ENCODE results near the gene SLC12A1. TPM values are rescaled to one million over a fixed set of nuclear protein-coding genes. Genes with fewer than 3 reads are reported as not detected.

SLC12A1 gene
- total and polyA plus RNA-seq, 2 of the 8 experiments (the other 6 are each of a cell fraction or from before 2014, with no cell fraction given): 0.63 to 1.0 TPM

GRCh38 chr15:48225771-48226170, 19.7 kb downstream of the SLC12A1 start:
- Histone ChIP-seq H2AFZ (ENCODE audit: low read length) (no peak overlapping the region), H3K4me2 (ENCODE audit: insufficient read depth in 1 of 2, low read depth in 2 of 2, low read length in 2 of 2) (no peak overlapping the region), H3K4me3 (ENCODE audit: extremely low read depth in 1 of 4, insufficient read depth in 2 of 4, low read depth in 3 of 4, low read length in 4 of 4) (no peak overlapping the region), H2BK5ac (ENCODE audit: low read depth, low read length) (no peak overlapping the region), H3K4me1 (replicated peaks in 1 of 4; ENCODE audit: control insufficient read depth in 3 of 4, insufficient read depth in 4 of 4, low read length in 3 of 4) (no peaks in the 10 kb centered on the region), H3K9ac (replicated peaks in 1 of 4; ENCODE audit: extremely low read depth in 1 of 4, low read depth in 3 of 4, low read length in 3 of 4) (no peak overlapping the region), H2BK120ac (replicated peaks; ENCODE audit: low read depth, low read length) (no peak overlapping the region), H3K4ac (replicated peaks; ENCODE audit: insufficient read length, low read depth, low read length) (no peak overlapping the region), H3K79me1 (ENCODE audit: low read depth, low read length) (no peaks in the 10 kb centered on the region), H2BK15ac (ENCODE audit: low read length) (no peak overlapping the region), H3K79me2 (ENCODE audit: control insufficient read depth in 1 of 2, insufficient read depth in 2 of 2, low read length in 2 of 2) (no peaks in the 10 kb centered on the region), H3K27me3 (replicated peaks in 1 of 4; ENCODE audit: control insufficient read depth in 3 of 4, extremely low read depth in 1 of 4, insufficient read depth in 3 of 4, low read length in 3 of 4) (no peaks in the 10 kb centered on the region), H3K36me3 (ENCODE audit: control insufficient read depth in 2 of 4, insufficient read depth in 4 of 4, low read length in 3 of 4) (no peaks in the 10 kb centered on the region), H3K56ac (replicated peaks; ENCODE audit: insufficient read length, low read depth, low read length) (no peak overlapping the region), H3K9me3 (ENCODE audit: insufficient read depth in 2 of 2, low read depth in 1 of 2, low read length in 1 of 2) (no peaks in the 10 kb centered on the region), H4K8ac (ENCODE audit: extremely low read depth, insufficient read depth, low read length) (no peak overlapping the region), H3K18ac (ENCODE audit: extremely low read depth, low read length) (no peak overlapping the region), H2AK5ac (ENCODE audit: low read depth, low read length) (no peak overlapping the region), H3K27ac (ENCODE audit: low read depth, low read length) (no peak overlapping the region), H2BK20ac (ENCODE audit: low read length) (no peak overlapping the region), H4K91ac (replicated peaks; ENCODE audit: insufficient read length, low read length) (no peak overlapping the region), H4K20me1 (replicated peaks in 1 of 2; ENCODE audit: control insufficient read depth in 1 of 2, insufficient read depth in 2 of 2, low read length in 2 of 2) (no peaks in the 10 kb centered on the region), H3K14ac (ENCODE audit: insufficient read length) (no peak overlapping the region), H2BK12ac (ENCODE audit: low read depth, low read length) (no peak overlapping the region), H3K23me2 (ENCODE audit: low read depth, low read length) (no peaks in the 10 kb centered on the region), H4K5ac (ENCODE audit: insufficient read length, low read depth, low read length) (no peak overlapping the region), H3K23ac (ENCODE audit: insufficient read length) (no peak overlapping the region)
- WGBS, 2 experiments (ENCODE audit: extremely low coverage in 1 of 2, insufficient coverage in 1 of 2, insufficient read length in 1 of 2, insufficient replicate concordance in 2 of 2, low coverage in 1 of 2, low lambda C conversion rate in 2 of 2, missing lambda C conversion rate in 1 of 2): 98% methylated on average over 3 of the region's 3 CpGs; no CpG with 5 or more reads in 1 of the 2 experiments
- DNase-seq (ENCODE audit: low read depth in 1 of 2, low spot score in 2 of 2) (no peak), FAIRE-seq (no peak)
- ChIA-PET CTCF (ENCODE audit: partially characterized antibody) (interaction anchor here (2.1 kb wide), 1 partner anchor 9 kb away, joined by 8 read pairs; no protein-coding TSS in a partner anchor), POLR2A (ENCODE audit: partially characterized antibody) (interaction anchor here (1.6 kb wide), 1 partner anchor 94 kb away, joined by 3 read pairs; no protein-coding TSS in a partner anchor)
- TF ChIP-seq FOSL1 (IDR thresholded peaks at IDR 0.05; ENCODE audit: insufficient read depth, low read depth, low read length): no peak
- TF ChIP-seq PHF8 (conservative IDR thresholded peaks at IDR 0.05; ENCODE audit: low read depth, low read length): no peak
- no peak for TF ChIP-seq ASH2L (IDR thresholded peaks at IDR 0.05; ENCODE audit: low read length)
- no peak for TF ChIP-seq TEAD4 (IDR thresholded peaks at IDR 0.05; ENCODE audit: low read depth, low read length)
- no peak for TF ChIP-seq SP4 (IDR thresholded peaks at IDR 0.05; ENCODE audit: low read length)
- TF ChIP-seq BACH1 (IDR thresholded peaks at IDR 0.05; ENCODE audit: low read length): no peak
- no peak for TF ChIP-seq KDM4A (IDR thresholded peaks at IDR 0.05; ENCODE audit: low read depth, low read length, severe bottlenecking)
- no peak for TF ChIP-seq SP1 (IDR thresholded peaks at IDR 0.05; ENCODE audit: low read depth, low read length)
- no peak for TF ChIP-seq ATF2 (IDR thresholded peaks at IDR 0.05; ENCODE audit: low read length)
- TF ChIP-seq YY1 (IDR thresholded peaks at IDR 0.05; ENCODE audit: low read depth, low read length): no peak
- TF ChIP-seq TAF1 (IDR thresholded peaks at IDR 0.05; ENCODE audit: low read depth, low read length): no peak
- no peak for TF ChIP-seq BRCA1 (IDR thresholded peaks at IDR 0.05; ENCODE audit: low read depth, low read length)
- TF ChIP-seq USF2 (IDR thresholded peaks at IDR 0.05; ENCODE audit: low read length): no peak

Measured in H1 (cell line).